Measurements from ENCODE around the gene FRAS1. TPM values are rescaled to one million over a fixed set of nuclear protein-coding genes. Genes with fewer than 3 reads are reported as not detected.
A peak's percentile ranks its signal among the peaks of the same experiment; 100 is the strongest.

The FRAS1 gene
- total RNA-seq, 1 donor from 2014 or later: 28.4 TPM

DNA sequence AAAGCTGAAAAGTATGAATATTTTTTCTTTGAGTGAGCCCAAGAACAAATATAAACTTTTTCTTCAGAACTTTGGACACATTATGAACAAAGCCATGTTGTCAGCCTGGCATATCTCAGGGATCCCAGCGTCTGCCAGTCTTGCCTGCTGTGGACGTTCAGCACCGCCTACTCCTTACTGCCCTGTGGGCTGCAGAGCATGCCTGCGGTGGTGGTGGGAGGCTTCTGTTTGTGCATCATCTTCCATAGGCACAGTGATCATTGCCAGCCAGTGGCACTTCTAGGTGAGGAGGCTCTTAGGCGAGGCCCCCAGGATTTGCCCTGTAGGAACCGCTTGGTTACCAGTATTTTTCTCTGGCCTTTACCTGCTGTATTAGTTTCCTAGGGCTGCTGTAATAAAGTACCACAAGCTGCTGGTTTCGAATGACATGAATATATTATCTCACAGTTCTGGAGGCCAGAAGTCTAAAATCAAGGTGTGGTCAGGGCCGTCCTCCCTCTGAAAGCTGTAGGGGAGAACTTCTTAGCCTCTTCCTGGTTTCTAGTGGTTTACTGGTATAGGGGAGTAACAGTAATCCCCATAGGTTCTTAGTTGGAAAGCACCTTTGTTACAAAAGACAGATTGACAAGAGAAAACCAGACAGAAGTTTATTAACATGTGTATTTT, 509.8 kb downstream of the FRAS1 start:
- Histone ChIP-seq H3K27me3 (ENCODE audit: control insufficient read depth, insufficient read depth, low read length) (no peaks in the 10 kb centered on the region), H3K36me3 (ENCODE audit: control insufficient read depth, insufficient read depth, low read length) (no peaks in the 10 kb centered on the region), H3K4me3 (ENCODE audit: low read depth, low read length) (no peak overlapping the region)
- TF ChIP-seq, protein P1, sequence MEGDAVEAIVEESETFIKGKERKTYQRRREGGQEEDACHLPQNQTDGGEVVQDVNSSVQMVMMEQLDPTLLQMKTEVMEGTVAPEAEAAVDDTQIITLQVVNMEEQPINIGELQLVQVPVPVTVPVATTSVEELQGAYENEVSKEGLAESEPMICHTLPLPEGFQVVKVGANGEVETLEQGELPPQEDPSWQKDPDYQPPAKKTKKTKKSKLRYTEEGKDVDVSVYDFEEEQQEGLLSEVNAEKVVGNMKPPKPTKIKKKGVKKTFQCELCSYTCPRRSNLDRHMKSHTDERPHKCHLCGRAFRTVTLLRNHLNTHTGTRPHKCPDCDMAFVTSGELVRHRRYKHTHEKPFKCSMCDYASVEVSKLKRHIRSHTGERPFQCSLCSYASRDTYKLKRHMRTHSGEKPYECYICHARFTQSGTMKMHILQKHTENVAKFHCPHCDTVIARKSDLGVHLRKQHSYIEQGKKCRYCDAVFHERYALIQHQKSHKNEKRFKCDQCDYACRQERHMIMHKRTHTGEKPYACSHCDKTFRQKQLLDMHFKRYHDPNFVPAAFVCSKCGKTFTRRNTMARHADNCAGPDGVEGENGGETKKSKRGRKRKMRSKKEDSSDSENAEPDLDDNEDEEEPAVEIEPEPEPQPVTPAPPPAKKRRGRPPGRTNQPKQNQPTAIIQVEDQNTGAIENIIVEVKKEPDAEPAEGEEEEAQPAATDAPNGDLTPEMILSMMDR (IDR thresholded peaks at IDR 0.05; ENCODE audit: insufficient read depth, low read length, poor library complexity, severe bottlenecking): no peak
- no peak for DNase-seq (ENCODE audit: low read depth)

DNA sequence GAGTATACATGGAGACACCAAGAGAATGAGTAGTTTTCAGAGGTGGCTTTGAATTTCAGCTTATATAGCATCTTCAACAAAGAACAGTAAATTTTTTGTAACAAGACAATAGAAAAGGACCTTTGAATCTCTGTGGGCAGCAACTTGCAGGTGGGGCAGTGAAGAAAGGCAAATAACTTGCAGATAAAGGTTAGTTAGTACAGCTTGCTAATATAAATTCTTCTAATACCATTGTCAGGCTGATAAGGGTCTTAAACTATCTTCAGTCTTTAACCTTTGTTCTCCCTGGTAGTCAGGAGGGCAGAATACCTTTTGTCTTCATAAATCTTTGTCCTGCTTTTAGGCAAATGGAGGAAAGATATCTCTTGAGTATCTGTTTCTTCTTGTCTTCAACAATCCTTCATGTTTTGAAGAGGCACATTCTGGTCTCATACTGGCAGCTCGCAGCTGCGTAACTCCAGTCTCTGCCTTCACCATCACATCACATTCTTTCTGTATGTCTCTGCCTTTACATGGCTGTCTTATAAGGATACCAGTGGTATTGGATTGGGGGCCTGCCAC, 510.5 kb downstream of the FRAS1 start:
- no peaks in the 10 kb centered on the region for H3K36me3 ChIP-seq (ENCODE audit: control insufficient read depth, insufficient read depth, low read length)
- TF ChIP-seq, protein P1 (IDR thresholded peaks at IDR 0.05; ENCODE audit: insufficient read depth, low read length, poor library complexity, severe bottlenecking): no peak
- no peak for DNase-seq (ENCODE audit: low read depth)
- H3K27me3 ChIP-seq (ENCODE audit: control insufficient read depth, insufficient read depth, low read length): no peaks in the 10 kb centered on the region
- no peak overlapping the region for H3K4me3 ChIP-seq (ENCODE audit: low read depth, low read length)

DNA sequence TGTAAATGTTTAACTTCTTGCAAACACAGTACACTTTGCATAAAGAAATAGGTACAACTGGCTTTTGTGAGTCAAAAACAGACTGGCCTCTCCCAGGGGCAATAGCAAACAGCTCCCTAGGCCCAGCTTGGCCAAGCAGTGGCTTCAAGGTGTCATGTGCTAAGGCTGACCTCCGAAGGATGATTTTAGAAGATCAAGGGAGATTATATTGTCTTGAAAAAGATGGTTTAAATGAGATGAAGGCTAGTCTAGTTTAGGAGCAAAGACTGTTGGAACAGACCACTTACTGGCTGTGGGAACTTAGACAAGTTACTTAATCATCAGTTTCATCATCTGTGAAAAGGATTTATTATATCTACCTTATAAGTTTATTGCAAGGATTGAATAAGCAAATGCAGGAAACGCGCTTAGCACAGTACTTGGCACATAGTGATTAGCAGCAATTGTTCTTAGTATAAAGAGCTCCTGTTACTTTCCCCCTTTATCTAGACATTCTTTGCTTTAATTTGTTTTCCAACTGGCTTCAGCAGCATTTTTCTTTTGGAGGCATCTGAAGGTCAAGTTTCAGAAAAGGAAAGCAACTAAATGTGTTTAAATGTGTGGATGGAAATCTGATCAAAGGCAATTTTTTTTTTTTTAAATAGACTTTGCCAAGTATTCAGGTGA, 511.6 kb downstream of the FRAS1 start:
- Histone ChIP-seq H3K4me3 (ENCODE audit: low read depth, low read length) (no peak overlapping the region), H3K27me3 (ENCODE audit: control insufficient read depth, insufficient read depth, low read length) (no peaks in the 10 kb centered on the region), H3K36me3 (ENCODE audit: control insufficient read depth, insufficient read depth, low read length) (no peaks in the 10 kb centered on the region)
- no peak for DNase-seq (ENCODE audit: low read depth)
- TF ChIP-seq, protein P1 (IDR thresholded peaks at IDR 0.05; ENCODE audit: insufficient read depth, low read length, poor library complexity, severe bottlenecking): no peak

DNA sequence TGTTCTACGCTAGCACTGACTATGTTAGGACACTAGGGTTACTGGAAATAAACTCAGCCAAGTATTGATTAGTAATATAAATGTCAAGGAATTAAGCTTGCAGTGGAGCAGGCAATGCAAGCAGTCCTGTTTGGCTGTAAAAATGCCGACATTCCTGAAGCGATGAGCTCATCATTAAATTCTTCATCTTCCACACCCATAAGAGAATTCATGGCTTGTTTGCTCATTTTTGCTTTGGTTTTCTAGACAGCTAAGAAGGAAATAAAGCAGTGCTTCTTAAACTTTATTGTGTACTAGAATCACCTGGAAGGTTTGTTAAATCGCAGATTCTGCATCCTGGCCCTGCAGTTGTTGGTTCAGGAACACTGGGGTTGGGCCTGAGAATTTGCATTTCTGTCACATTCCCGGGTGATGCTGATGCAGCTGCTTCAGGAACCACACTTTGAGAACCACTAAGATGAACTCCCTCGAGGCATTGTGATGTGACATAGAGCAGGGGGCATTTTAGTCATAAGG, 512.2 kb downstream of the FRAS1 start:
- Histone ChIP-seq H3K36me3 (ENCODE audit: control insufficient read depth, insufficient read depth, low read length) (no peaks in the 10 kb centered on the region), H3K4me3 (ENCODE audit: low read depth, low read length) (no peak overlapping the region), H3K27me3 (ENCODE audit: control insufficient read depth, insufficient read depth, low read length) (no peaks in the 10 kb centered on the region)
- TF ChIP-seq, protein P1 (IDR thresholded peaks at IDR 0.05; ENCODE audit: insufficient read depth, low read length, poor library complexity, severe bottlenecking): no peak
- peak; percentile 67 for DNase-seq (ENCODE audit: low read depth)

DNA sequence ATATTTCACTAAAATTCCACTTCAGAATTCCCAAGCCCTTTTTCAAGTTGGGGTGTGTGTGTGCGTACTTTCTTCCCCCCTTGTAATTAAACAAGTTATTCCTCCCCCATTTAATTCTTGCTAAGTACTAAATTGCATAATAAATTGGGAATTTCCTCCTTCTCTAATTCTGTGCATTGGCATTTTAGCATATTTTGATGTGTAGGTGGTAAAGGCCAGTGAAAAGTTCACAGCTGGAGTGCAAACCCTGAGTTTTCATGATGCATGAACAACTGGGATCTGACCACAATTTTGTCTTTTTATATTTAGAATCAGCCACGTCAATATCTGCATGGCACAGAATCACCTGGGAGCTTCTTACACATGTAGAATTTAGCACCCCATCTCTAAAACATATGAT, 513.0 kb downstream of the FRAS1 start:
- Histone ChIP-seq H3K36me3 (ENCODE audit: control insufficient read depth, insufficient read depth, low read length) (no peaks in the 10 kb centered on the region), H3K27me3 (ENCODE audit: control insufficient read depth, insufficient read depth, low read length) (no peaks in the 10 kb centered on the region), H3K4me3 (ENCODE audit: low read depth, low read length) (no peak overlapping the region)
- TF ChIP-seq, protein P1 (IDR thresholded peaks at IDR 0.05; ENCODE audit: insufficient read depth, low read length, poor library complexity, severe bottlenecking): no peak
- DNase-seq (ENCODE audit: low read depth): no peak
